HG03342 (cell line): ENCODE results near the gene ATP1A3.

Experiments
- ATAC-seq: cut with Tn5 transposase; IDR thresholded peaks from one replicate; pipeline ENCODE4 v1.9.1; 2021; ENCODE audit warnings: mild to moderate bottlenecking, moderate library complexity; ENCODE audit not compliant: unreplicated experiment

Gene ATP1A3

DNA sequence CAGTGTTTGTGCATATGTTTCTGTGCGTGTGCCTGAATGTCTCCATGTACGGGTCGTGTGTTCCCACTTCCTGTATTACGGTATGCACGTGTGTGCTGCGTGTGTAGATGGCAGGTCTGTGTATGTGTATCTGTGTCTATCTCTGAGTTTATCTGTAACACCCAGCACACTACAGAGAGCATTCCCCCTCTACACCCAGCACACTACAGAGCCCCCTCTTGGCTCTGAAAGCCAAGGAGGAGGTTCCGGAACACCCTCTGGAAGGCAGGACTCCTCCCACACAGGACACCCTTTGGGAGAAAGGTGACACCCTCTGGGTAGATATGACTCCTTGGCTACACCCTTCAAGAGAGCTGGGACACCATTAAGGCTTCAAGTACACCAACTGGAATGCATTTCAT is 63.7 kb downstream of the ATP1A3 start:
- no peak for ATAC-seq

DNA sequence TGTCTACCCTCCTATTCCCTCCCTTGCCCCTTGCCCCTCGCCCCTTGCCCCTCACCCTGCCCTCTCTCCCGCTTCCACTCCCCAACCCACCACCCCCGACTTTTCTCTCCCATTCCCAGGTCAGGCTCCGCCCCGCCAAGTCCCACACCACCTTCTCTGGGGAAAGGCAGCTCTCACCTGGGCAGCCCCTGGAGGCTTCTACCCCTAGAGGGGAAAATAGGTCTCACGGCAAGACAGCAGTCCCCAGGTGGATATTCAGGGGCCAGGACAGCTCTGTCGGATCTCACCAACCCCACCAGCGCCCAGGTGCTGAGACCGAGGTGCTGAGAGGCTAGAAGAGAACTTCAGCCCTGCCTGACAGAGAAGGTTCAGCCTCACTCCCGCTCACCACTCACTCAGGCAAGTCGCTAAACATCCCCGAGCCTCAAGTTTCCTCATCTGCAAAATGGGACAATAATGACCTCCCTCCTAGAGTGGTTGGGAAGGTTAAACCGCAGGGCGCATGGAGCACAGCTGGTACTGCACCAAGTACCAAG is 64.4 kb downstream of the ATP1A3 start:
- ATAC-seq, result no peak

DNA sequence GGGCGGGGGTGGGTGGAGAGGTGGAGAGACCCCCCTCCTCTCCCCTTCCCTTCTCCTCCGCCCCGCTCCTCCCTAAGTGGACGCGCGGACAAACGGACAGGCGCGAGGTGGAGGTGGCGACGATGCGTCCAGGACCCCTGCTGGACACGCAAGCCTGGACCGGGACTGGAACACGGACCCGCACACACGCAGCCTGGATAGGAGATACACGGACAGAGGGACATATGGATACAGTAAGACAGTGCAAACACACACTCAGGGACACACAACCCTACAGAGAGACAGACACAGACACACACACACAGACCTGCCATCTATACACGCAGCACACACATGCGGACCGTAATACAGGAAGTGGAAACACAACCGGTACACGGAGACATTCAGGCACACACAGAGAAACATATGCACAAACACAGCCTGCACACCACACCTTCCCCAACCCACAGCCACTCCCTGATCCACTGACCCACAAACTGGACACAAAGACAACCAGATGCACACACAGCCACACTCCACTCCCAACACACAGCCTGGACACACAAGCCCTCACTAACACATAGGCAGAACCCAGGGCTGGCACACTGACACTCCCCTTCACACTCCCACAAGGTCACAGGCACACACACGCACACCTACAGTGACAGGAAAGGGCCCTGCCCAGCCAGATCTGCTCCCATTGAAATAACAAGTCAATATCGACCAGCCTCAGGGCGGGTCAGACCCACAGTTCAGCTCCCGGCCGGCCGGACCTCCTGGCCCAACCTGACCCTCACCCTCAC is 65.1 kb downstream of the ATP1A3 start:
- ATAC-seq, result no peak

DNA sequence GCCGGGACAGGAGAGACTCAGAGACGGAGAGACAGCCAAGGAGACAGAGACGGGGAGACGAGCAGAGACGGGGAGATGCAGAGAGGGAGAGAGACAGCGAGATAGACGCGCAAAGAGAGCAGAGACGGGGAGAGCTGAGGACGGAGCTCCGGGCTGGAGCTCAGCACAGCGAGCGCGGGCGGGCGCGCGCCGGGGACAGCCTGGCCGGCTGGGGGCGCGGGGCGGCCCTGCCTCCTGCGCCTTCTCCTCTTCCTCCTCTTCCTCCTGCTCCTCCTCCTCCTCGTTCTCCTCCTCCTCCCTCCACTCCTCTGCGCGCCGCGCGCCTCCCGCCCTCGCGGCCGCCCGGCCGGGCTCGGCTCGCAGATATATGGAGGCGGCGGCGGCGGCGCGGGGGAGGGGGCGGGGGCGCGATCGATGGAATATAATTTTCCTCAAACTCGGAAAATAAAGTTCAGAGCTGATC is 65.8 kb downstream of the ATP1A3 start, which contains the start of gene ERFL:
TSS of gene ERFL (minus strand) at position 229 of the 463 bp plus-strand sequence. CDS start 15,530 bp downstream, outside the sequence.
- ATAC-seq, result no peak

DNA sequence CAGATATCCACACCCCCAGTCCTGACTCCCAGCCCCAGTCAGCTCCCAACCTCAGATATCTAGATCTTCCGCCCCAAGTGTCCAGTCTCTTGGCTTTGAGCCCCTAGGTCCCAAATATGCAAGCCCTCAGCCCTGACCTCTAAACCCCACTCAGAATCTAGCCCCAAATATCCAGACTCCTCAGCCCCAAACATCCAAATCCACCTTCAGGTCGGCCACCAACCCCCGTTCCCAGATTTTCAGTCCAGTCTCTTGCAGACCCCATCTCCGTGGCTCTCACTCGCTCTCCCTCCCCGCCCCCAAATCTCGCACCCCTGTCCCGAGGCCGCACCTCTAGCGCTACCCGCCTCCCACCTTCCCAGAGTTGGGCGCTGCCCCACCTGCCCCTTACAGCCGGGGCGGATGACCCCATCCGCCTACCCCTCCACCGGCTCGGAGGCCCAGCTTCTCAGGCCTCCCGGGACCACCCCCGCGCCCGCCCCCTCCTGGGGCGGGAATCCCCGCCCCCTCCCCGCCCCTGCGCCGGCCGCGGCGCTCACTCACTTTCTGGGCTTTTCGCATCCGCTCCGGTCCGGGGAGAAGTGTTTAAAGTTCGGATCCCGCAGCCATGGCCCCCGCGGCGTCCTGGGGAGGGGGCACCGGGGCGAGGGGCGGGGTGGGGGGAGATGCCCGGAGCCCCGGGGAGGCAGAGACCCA is 66.4 kb downstream of the ATP1A3 start:
- no peak for ATAC-seq

DNA sequence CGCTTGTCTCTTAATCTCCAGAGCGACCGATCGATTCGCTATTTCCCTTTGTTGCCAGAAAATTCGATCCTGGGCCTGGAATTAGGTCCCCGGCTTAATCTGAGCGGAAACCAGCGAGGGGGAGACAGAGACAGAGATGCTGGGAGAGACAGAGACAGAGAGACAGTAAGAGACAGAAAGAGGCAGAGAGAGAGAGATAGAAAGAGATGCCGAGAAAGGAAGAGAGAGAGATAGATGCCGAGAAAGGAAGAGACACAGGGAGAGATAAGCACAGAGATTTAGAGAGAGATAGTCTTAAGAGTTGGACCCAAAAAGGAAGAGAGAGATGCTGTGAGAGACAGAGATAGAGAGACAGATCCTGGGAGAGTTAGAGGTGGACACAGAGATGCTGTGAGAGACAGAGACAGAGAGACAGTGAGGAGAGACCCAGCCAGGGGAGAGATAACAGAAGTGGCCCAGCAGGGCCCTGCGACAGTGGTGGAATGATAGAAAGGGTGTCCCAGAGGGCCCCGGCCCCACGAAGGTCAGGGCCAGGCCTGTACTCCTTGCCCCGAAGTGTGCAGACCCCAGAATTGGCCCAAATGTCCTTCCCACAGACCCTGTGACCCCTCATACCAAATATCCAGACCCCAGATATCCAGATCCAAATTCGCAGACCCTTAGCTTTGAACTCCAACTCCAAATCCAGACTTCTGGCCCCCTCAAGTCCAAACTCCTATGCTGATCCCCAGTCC is 67.1 kb downstream of the ATP1A3 start:
- no peak for ATAC-seq

DNA sequence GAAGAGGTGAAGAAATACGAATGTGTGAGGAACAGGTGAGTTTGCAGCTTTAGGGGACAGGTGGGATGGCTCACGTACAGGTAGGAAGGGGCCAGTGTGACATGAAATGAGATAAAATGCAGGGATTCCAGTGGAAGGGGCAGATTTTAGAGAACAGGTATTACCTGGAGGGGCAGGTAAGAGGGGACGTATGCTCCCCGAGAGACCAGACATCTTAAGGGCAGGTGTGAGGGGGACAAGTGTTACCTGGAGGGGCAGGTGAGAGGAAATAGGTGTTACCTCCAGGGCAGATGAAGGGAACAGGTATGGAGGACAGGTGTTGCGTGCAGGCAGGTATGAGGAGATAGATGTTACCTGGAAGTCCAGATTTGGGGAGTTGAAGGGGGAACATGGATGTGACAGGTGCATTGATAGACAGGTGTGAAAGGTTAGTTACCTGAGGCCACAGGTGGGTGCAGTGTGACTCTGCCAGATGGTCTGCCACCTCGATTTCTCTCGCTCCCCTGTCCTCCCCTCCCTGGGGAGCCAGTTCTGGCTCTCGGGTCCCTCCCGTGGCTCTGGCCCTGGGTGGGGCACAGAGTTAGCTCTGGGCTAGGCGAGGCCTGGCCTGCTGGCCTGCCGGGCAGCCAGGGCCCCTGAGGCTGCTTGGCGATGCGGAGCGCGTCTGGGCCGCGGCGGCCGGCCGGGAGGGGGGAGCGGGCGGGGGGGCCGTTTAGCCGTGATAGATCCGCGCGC is 67.8 kb downstream of the ATP1A3 start:
- ATAC-seq, result no peak

DNA sequence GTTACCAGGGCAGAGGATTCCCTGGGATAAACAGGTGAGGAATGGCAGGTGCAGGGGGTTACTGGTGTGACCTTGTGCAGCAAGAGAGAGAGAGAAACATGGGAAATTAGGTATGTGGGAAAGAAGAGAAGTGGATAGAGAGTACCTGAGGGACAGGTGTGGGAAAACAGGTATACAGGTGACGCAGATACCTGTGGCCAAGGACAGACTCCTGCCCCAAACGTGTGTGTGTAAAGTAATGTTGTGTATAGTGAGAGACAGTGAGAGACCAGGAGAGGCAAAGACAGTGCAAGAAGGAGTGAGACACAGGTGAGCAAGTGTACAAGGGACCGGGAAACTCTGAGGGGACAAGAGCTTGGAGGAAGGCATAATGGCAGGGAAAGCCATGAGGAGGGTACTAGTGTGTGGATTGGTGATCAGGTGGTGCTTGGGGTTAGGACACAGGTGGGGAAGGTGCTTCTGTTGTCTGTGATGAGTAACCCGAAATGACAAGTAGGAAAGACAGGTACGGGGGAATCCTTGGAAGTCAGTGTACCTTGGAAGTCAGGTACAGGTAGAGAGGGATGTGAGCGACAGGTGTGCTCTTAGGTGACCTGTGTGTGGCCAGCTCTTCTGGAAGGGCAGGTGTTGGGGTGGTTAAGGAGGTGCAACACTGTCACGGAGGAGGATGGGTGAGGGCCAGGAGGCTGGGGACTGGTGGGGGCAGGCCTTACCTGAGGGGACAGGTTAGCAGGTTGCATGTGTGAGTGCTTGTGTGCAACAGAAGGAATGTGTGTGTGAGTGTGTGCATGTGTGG is 68.6 kb downstream of the ATP1A3 start:
- no peak for ATAC-seq

DNA sequence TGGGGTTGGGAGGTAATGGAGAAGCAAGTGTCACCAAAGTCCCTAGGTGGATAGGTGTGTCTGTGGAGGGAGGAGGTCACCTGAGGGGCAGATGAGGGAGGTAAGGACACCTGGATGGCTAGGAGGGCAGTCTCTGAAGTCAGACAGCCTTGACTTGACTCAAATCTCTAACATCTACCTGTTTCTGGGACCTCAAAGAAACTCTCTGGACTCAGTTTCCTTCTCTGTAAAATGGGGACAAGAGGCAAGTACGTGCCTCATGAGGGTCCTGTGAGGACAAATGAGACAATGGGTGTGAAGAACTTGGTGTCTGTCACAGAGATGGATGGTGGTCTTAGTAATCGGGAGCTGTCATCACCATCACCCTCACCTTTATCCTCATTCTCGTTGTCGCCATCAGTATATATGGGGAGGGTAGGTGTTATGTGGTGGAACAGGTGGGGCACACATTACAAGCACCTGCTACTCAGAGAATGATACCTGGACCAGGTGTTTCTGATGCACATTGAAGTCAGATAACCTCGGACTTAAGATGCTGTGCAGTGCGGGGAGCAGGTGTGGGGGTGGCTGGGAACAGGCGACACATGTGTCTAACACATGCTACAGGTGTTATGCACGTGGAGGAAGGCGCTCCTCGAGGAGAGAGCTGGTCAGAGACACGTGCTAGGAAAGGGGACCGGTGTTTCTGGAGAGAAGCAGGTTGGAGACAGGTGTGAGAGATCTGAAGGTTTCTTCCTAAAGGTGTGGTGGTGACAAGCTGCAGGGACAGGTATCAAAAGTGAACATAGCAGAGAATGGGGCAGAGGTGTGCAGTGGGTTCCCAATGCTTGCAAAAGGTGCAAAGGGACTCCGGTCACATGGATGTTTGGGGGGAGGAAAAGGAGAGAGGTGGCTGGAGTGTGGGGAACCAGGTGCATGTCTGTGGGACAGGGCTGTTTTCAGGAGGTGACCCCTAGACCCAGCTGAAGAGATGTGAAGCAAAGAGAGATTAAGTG is 69.6 kb downstream of the ATP1A3 start:
- no peak for ATAC-seq

DNA sequence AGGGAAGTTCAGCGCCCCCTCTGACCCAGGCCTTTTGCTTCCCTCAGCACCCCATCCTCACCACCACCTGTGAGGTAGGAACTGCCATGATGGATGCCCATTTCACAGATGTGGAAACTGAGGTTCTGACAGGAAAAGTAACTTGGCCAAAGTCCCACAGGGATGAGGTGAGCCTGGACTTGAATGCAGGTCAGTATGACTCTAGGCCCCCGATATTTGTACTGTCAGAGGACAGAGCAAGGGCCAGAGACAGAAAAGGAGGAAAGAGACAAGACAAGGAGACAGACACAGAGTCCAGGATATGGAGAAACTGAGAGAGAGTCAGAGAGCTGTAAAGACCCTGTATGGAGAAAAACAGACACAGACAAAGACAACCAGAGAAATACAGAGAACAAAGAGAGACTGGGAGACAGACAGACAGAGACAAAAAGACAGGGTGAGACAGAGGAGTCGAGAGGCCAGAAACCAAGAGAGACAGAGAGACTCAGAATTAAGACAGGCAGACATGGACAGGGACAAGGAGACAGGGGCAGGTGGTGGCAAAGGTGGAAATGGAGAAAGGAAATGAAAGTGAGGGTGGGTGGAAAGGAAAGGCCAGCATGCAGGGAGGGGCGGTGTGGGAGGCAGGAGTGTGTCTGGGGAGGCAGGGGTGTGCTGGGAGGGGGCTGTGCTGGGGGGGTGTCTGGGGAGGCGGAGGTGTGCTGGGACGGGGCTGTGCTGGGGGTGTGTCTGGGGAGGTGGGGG is 70.8 kb downstream of the ATP1A3 start:
- ATAC-seq, result no peak

DNA sequence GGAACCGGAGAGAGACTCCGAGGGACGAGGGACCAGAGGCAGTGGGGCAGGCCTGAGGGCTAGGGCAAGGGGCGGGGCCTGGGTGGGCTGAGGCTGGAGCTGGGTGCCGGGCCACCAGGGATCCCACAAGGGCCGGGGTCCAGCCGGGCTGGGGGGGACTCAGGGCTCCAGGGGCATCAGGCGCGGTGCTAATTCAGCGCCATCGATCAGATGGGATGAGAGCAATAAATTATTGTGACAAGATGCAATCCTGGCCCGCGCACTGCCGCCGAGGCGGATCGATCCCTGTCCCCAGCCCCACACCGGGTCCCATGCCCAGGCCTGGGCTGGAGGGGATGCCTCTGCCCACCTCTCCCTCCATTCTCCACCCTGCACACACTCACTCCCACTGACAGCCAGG is 71.4 kb downstream of the ATP1A3 start:
- ATAC-seq, result no peak

DNA sequence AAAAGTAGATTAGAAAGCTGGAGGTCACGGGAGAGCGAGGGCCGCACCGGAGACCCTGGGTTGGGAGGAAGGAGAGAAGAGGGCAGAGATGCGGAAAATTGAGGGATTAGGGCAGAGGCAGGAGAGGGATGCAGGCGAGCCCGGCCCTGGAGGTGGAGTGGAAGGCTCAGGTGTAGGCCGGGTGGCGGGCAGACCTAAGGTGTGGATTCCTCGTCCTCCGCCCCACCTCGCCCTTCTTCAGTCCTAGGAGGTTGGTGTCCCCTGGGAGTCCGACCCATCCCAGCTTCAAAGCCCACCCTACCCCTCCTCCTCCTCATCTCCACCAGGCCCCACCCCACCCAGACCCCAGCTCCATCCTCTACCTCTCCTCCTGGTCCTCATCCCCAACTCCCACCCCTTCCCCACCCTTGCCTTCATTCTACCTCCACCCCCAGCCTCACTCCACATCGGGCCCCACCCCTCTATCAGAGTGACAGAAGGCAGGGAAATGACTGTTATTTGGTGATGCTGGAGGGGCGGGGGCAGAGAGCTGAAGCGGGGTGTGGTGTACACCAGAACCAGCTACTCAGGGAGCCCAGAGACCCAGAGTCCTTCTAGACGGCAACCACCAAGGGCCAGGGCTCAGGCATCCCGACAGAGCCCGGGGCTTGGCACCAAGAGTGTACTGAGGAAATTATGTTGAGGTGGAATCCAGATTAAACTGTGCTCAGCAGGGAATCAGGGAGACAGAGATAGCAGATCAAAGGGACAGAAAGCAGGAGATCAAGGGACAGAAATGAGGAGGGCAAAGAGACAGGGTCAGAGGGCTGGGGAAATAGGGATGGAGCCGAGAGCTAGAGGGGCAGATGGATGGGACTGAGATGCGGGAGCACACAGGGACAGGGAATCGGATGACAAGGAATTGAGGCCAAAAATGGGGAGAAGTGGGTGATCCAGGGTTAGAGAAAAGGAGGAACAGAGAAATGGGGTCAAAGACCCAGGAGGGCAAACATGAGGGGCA is 72.2 kb downstream of the ATP1A3 start:
- no peak for ATAC-seq

DNA sequence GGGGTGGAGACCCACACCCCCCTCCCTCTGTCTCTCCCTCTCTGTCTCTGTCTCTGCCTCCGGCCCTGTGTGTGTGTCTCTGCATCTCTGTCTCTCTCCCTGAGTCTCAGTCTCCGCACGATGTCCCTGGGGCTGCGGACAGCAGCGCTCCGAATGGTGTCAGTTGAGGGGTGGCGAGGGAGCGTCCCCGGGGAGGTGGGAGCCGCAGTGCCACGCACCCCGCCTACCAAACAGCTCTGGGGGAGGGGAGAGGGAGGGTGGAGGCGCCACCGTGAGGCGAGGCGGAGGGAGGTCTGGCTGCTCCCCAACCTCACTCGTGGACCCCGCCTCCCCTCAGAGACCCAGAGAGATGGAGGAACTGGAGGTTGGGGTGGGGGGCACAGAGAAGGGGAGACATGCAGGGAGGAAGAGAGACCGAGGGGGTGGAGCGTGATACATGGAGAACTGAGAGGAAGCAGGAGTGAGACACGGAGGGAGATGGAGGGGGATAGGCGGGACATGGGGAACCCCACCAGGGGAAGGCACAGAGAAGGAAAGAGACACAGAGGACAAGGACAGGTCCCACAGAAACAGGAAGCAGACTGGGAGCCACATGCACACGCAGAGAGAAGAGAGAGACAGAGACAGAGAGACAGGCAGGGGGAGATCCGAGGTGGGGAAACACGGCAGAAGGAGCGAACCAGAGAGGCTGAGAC is 73.0 kb downstream of the ATP1A3 start:
- ATAC-seq, result no peak

DNA sequence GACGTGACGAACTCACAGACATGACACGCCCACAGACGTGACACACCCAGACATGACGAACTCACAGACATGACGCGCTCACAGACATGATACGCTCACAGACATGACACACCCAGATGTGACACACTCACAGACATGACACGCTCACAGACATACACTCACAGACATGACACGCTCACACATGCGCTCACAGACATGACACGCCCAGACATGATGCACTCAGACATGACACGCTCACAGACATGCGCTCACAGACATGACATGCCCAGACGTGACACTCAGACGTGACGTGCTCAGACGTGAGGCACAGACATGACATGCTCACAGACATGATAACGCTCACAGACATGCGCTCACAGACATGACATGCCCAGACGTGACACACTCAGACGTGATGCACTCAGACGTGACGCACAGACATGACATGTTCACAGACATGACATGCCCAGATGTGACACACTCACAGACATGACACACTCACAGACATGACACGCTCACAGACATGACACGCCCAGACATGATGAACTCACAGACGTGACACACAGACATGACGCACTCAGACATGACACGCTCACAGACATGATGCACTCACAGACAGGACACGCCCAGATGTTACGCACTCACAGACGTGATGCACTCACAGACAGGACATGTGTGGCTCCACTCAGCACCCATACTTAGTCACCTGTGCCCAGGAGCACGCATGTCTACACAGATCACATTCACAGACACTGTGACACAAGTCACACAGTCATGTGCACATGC is 73.9 kb downstream of the ATP1A3 start:
- ATAC-seq, result no peak

DNA sequence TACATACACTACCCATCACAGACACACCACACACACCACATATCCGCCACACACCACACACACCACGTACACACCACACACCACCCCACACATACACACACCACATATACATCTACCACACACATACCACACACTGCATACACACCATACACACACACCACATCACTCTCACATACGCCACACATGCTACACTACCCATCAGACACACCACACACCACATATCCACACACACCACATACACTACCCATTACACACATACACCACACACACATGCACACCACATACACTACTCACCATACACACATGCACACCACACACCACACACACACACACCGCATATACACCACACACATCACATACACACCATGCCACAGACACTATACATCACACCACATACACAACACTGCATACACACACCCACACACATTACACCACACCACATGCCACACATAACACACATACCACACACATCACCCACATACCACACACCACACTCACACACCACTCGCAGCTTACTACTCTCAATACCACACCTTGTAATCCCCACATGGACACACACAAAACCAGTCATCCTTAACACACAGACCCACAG is 75.3 kb downstream of the ATP1A3 start:
- no peak for ATAC-seq
